Transverse colon (tissue), 4 donors: ENCODE data around the gene FCRL3. TPM values are rescaled to one million over a fixed set of nuclear protein-coding genes. Genes with fewer than 3 reads are reported as not detected.

Experiments used
- DNase-seq: peaks from one replicate; pipeline ENCODE4 v3.0.0-alpha.2; 2019
- H3K27ac ChIP-seq, 4 donors: fragments of 200-600 bp; sonication (generic); 2 replicates each; pipeline ENCODE4 v1.5.1; 2016 to 2018; ENCODE audit warnings: inconsistent platforms in 4 of 4
- H3K27me3 ChIP-seq: fragments of 200-600 bp; sonication (generic); 2 replicates; pipeline ENCODE4 v1.5.1; 2017; ENCODE audit warnings: inconsistent platforms
- H3K36me3 ChIP-seq, 4 donors: fragments of 200-600 bp; sonication (generic); 2 replicates each; pipeline ENCODE4 v1.5.1; 2017 to 2019; ENCODE audit warnings: inconsistent platforms in 4 of 4
- H3K4me1 ChIP-seq, 4 donors: fragments of 200-600 bp; sonication (generic); 2 replicates each; pipeline ENCODE4 v1.5.1; 2017 to 2020; ENCODE audit warnings: inconsistent platforms in 4 of 4
- H3K4me3 ChIP-seq, 4 donors: fragments of 200-600 bp; sonication (generic); 1 replicate in 1 of 4; 2 replicates in 3 of 4; pipeline versions ENCODE4 v1.5.1 to v1.6.1; 2017 to 2019; ENCODE audit warnings: inconsistent platforms in 4 of 4
- H3K9me3 ChIP-seq, 2 donors: fragments of 200-600 bp; sonication (generic); 2 replicates each; pipeline ENCODE4 v1.5.1; 2017 to 2019; ENCODE audit warnings: inconsistent platforms in 2 of 2
- CTCF ChIP-seq, 5 experiments: fragments of 200-600 bp in 3 of 5; fragments of 450-650 bp in 2 of 5; sonication (generic) in 3 of 5; IDR thresholded peaks; 1 replicate in 2 of 5; 2 replicates in 3 of 5; pipeline ENCODE4 v1.5.1; 2016 to 2017; ENCODE audit warnings: antibody characterized with exemption in 5 of 5, inconsistent platforms in 3 of 5, mild to moderate bottlenecking in 2 of 5, moderate library complexity in 1 of 5
- EP300 ChIP-seq: sonication (generic); formaldehyde crosslinking; IDR thresholded peaks from one replicate; pipeline ENCODE4 v1.6.1; 2017; ENCODE audit warnings: antibody characterized with exemption, low read depth
- POLR2A ChIP-seq: fragments of 450-650 bp; IDR thresholded peaks from one replicate; pipeline ENCODE4 v1.6.1; 2016; ENCODE audit warnings: antibody characterized with exemption, mild to moderate bottlenecking, moderate library complexity
- POLR2AphosphoS5 ChIP-seq, 3 donors: sonication (generic); formaldehyde crosslinking; IDR thresholded peaks; one replicate each; pipeline ENCODE4 v1.6.1; 2016; ENCODE audit warnings: antibody characterized with exemption in 3 of 3
- WGBS, 2 donors: methylation state at CpG; one replicate each; pipeline ENCODE4 v1.1.5; 2018; ENCODE audit warnings: low coverage in 1 of 2; 5-methylcytosine and 5-hydroxymethylcytosine counted together
- in situ Hi-C, 4 donors: fragments of 200-750 bp; cut with MboI; loops; one replicate each; pipeline versions ENCODE4 v1.15.0 to v1.15.1; 2017; ENCODE audit warnings: low sequenced_read_pairs in 3 of 4, low pct_ligation_motif_present in 1 of 4, low pct_unique_long_range_greater_than_20kb in 1 of 4
- intact Hi-C: fragments of 100-400 bp; cut with DNase I; formaldehyde crosslinking; loops from one replicate; pipeline ENCODE4 v1.15.1; 2023; ENCODE audit warnings: low total_unique reads
- total RNA-seq, 4 donors: library from RNA; depleted of rRNA; stranded (reverse); fragments of >200 nt; gene quantifications; one replicate each; pipeline ENCODE4 v1.1.0, GENCODE V29; 2016

Gene FCRL3
- total RNA-seq, 4 donors from 2014 or later, result 4.0 to 4.9 TPM; not detected in 2

GRCh38 chr1:157678721-157679120 is 21.8 kb downstream of the FCRL3 start:
- WGBS, 2 donors, result 50 to 62% methylated on average over 4 of the region's 4 CpGs
- Histone ChIP-seq H3K4me3 (no peak overlapping the region), H3K4me1 (no peaks in the 10 kb centered on the region), H3K9me3 (no peaks in the 10 kb centered on the region), H3K36me3 (no peaks in the 10 kb centered on the region), H3K27me3 (no peaks in the 10 kb centered on the region), H3K27ac (no peak overlapping the region)
- intact Hi-C loops (no loop called here), in situ Hi-C loops (no loop called here)
- no peak for DNase-seq
- no peak for TF ChIP-seq EP300
- no peak for TF ChIP-seq POLR2A
- no peak for TF ChIP-seq POLR2AphosphoS5 (IDR thresholded peaks at IDR 0.05)
- no peak for TF ChIP-seq CTCF (IDR thresholded peaks at IDR 0.05)

- 68 to 89% methylated on average over 1 of the region's 1 CpG for WGBS, 2 donors
- no peaks in the 10 kb centered on the region for H3K36me3 ChIP-seq
- H3K27ac ChIP-seq, result no peak overlapping the region
- no peak overlapping the region for H3K4me3 ChIP-seq
- in situ Hi-C loops (no loop called here), intact Hi-C loops (no loop called here)
- no peak for DNase-seq
- H3K27me3 ChIP-seq, result no peaks in the 10 kb centered on the region
- no peaks in the 10 kb centered on the region for H3K4me1 ChIP-seq
- no peak for TF ChIP-seq POLR2AphosphoS5 (IDR thresholded peaks at IDR 0.05)
- no peak for TF ChIP-seq POLR2A
- no peak for TF ChIP-seq CTCF (IDR thresholded peaks at IDR 0.05)
- TF ChIP-seq EP300, result no peak
- peaks cover 4 to 6% of the 10 kb centered on the region in 2 donors for H3K9me3 ChIP-seq
Observed at GRCh38 chr1:157673008-157673407, 27.6 kb downstream of the FCRL3 start.

DNA sequence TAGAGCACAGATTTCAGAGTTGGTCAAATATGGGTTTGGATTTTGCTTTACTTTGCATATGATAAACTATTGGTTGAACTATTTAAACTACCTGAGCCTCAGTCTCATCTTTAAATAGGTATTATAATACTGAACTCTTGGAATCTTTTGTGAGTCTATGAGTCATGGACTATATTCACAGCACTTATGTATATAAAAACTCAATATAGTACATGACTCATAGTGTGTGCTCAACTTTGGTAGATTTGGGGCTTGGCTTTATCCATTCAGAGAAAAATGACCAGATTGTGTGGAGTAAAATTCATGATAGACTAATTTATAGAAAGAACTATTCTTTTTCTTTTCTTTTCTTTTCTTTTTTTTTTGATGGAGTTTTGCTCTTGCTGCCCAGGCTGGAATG is 28.7 kb downstream of the FCRL3 start:
- intact Hi-C loops, result no loop called here
- Histone ChIP-seq H3K4me3 (no peak overlapping the region), H3K27ac (no peak overlapping the region), H3K27me3 (no peaks in the 10 kb centered on the region), H3K9me3 (peaks cover 4 to 6% of the 10 kb centered on the region in 2 donors), H3K36me3 (no peaks in the 10 kb centered on the region), H3K4me1 (no peaks in the 10 kb centered on the region)
- TF ChIP-seq POLR2A (no peak), POLR2AphosphoS5 (IDR thresholded peaks at IDR 0.05) (no peak)
- in situ Hi-C loops, result no loop called here
- no peak for DNase-seq

DNA sequence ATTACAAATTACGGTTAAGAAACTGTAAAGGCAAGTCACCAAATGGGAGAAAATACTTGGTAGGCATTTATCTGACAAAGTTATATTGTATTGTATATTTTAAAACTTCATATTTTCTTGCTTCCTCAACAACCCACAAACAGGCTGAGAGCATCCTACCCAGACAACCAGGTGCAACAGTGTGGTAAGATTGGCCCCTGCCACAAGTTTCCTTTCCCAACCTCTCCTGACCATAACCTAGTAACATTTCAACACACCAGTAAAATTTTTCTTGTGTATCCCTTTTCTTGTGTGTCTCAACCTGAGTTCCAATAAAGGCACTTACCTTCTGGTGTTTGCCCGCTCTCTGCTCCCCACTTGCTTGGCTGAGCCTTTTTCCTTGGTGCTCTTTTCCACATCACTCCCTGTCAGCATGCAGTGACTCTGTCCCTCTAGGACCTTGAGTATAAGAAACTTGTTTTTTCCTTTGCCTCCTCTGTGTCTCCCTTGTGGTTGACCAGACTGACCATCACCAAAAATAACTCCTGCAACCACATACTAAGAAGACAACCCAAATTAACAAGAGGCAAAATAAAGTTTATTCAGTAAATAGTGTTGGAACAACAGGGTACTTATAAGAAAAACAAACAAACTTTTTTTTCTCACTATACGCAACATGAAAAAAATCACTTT is 40.9 kb downstream of the FCRL3 start:
- Histone ChIP-seq H3K27ac (no peak overlapping the region), H3K36me3 (no peaks in the 10 kb centered on the region), H3K27me3 (peaks cover 11% of the 10 kb centered on the region), H3K9me3 (no peaks in the 10 kb centered on the region), H3K4me3 (no peak overlapping the region), H3K4me1 (no peaks in the 10 kb centered on the region)
- 80 to 82% methylated on average over 3 of the region's 3 CpGs for WGBS, 2 donors
- TF ChIP-seq POLR2AphosphoS5 (IDR thresholded peaks at IDR 0.05), result no peak
- TF ChIP-seq CTCF (IDR thresholded peaks at IDR 0.05), result no peak
- no peak for TF ChIP-seq POLR2A
- no peak for TF ChIP-seq EP300
- intact Hi-C loops, result no loop called here
- no peak for DNase-seq
- in situ Hi-C loops, result no loop called here

- WGBS, 2 donors, result 88 to 95% methylated on average over 3 of the region's 3 CpGs
- DNase-seq, result no peak
- Histone ChIP-seq H3K27ac (no peak overlapping the region), H3K4me1 (no peaks in the 10 kb centered on the region), H3K36me3 (no peaks in the 10 kb centered on the region), H3K9me3 (no peaks in the 10 kb centered on the region), H3K4me3 (no peak overlapping the region), H3K27me3 (peaks cover 17% of the 10 kb centered on the region)
- no peak for TF ChIP-seq POLR2AphosphoS5 (IDR thresholded peaks at IDR 0.05)
- TF ChIP-seq EP300, result no peak
- no peak for TF ChIP-seq POLR2A
- no peak for TF ChIP-seq CTCF (IDR thresholded peaks at IDR 0.05)
- intact Hi-C loops, result no loop called here
- in situ Hi-C loops, result no loop called here
Observed at GRCh38 chr1:157658571-157658970, 42.0 kb downstream of the FCRL3 start.
